Esophagus squamous epithelium (tissue), 4 donors: ENCODE data around the gene FBXL17.

Source experiments
- POLR2A ChIP-seq, 4 donors: fragments of 450-650 bp; IDR thresholded peaks; one replicate each; pipeline ENCODE4 v1.6.1; 2017; ENCODE audit warnings: antibody characterized with exemption in 4 of 4, mild to moderate bottlenecking in 4 of 4, moderate library complexity in 3 of 4
- TF ChIP-seq, protein P1 (sequence below), 6 experiments: fragments of 450-650 bp in 4 of 6; fragments of 200-600 bp in 2 of 6; sonication (generic) in 2 of 6; IDR thresholded peaks; one replicate each; pipeline ENCODE4 v1.5.1; 2016 to 2019; ENCODE audit warnings: antibody characterized with exemption in 6 of 6, mild to moderate bottlenecking in 4 of 6, moderate library complexity in 4 of 6

DNA sequence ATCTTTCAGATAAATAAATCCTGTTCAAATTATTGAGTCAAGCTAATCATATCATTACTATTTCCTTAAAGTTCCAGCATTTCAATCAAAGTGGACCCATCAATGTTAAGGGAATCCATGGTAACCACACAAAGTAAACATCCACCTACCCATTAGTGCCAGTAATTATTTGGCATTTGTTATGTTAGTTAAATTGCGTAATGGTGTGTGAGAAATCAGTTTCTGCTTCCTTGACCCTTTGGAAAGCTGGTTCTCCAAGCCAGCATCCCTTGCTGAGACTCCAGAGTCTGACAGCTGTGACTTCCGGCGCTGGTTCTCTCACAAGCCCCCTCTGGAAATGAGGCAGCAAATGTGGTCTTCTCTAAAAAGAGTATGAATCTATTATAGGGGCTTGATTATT, 402.6 kb downstream of the FBXL17 start:
- TF ChIP-seq, protein P1, sequence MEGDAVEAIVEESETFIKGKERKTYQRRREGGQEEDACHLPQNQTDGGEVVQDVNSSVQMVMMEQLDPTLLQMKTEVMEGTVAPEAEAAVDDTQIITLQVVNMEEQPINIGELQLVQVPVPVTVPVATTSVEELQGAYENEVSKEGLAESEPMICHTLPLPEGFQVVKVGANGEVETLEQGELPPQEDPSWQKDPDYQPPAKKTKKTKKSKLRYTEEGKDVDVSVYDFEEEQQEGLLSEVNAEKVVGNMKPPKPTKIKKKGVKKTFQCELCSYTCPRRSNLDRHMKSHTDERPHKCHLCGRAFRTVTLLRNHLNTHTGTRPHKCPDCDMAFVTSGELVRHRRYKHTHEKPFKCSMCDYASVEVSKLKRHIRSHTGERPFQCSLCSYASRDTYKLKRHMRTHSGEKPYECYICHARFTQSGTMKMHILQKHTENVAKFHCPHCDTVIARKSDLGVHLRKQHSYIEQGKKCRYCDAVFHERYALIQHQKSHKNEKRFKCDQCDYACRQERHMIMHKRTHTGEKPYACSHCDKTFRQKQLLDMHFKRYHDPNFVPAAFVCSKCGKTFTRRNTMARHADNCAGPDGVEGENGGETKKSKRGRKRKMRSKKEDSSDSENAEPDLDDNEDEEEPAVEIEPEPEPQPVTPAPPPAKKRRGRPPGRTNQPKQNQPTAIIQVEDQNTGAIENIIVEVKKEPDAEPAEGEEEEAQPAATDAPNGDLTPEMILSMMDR (IDR thresholded peaks at IDR 0.05) = no peak
- TF ChIP-seq POLR2A (IDR thresholded peaks at IDR 0.05) = no peak
